Ishikawa (cell line): ENCODE measurements around the gene CYP17A1.

ENCODE experiments used
- CEBPB ChIP-seq: IDR thresholded peaks from 2 replicates; pipeline ENCODE4 v1.6.1; 2012
- CREB1 ChIP-seq: IDR thresholded peaks from 2 replicates; pipeline ENCODE4 v1.6.1; 2012; ENCODE audit warnings: low read depth
- EGR1 ChIP-seq: IDR thresholded peaks from 2 replicates; pipeline ENCODE4 v1.6.1; 2012
- EP300 ChIP-seq: IDR thresholded peaks from 2 replicates; pipeline ENCODE4 v1.6.1; 2012; ENCODE audit warnings: borderline replicate concordance
- FOXM1 ChIP-seq: IDR thresholded peaks from 2 replicates; pipeline ENCODE4 v1.6.1; 2012; ENCODE audit warnings: low read depth, borderline replicate concordance
- NFIC ChIP-seq: IDR thresholded peaks from 2 replicates; pipeline ENCODE4 v1.6.1; 2012
- RAD21 ChIP-seq: IDR thresholded peaks from 2 replicates; pipeline ENCODE4 v1.6.1; 2012; ENCODE audit warnings: low read depth
- TAF1 ChIP-seq: IDR thresholded peaks from 2 replicates; pipeline ENCODE4 v1.6.1; 2012; ENCODE audit warnings: low read depth, mild to moderate bottlenecking
- TCF12 ChIP-seq: IDR thresholded peaks from 2 replicates; pipeline ENCODE4 v1.6.1; 2012; ENCODE audit warnings: low read depth
- TEAD4 ChIP-seq: IDR thresholded peaks from 2 replicates; pipeline ENCODE4 v1.6.1; 2012
- YY1 ChIP-seq: IDR thresholded peaks from 2 replicates; pipeline ENCODE4 v1.6.1; 2012; ENCODE audit warnings: low read depth
- ZBTB7A ChIP-seq: IDR thresholded peaks from 2 replicates; pipeline ENCODE4 v1.6.1; 2012; ENCODE audit warnings: low read depth
- TF ChIP-seq, protein P1 (sequence below): IDR thresholded peaks from 2 replicates; pipeline ENCODE4 v1.6.1; 2012; ENCODE audit warnings: low read depth, mild to moderate bottlenecking
- TF ChIP-seq, protein P2 (sequence below): IDR thresholded peaks from 2 replicates; pipeline ENCODE4 v1.6.1; 2012
- TF ChIP-seq, protein P3 (sequence below): IDR thresholded peaks from 2 replicates; pipeline ENCODE4 v1.6.1; 2012

Gene CYP17A1

DNA sequence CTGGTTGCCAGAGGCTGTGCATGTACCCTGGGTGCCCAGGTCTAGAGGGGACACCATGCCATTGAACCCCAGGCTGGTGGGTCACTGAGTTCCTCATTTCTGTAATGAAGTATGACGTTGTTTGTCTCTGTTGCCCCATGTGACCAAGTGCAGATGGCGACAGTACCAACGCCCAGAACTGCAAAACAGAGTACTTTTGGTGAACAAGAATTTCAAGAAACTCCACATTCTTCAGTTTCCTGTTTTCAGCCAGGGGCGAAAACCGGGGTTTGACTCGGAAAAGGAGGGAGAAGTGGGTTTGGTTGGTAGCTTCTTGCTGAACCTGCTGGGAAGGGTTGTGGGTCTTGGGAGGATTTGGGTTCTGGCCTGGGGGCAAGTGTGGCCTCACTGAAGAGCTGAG, 18.2 kb downstream of the CYP17A1 start:
- no peak for TF ChIP-seq EGR1
- no peak for TF ChIP-seq CEBPB
- TF ChIP-seq NFIC = no peak
- peak; percentile 41; the same call in 1 of the 2 replicates for TF ChIP-seq TEAD4
- TF ChIP-seq, protein P1, sequence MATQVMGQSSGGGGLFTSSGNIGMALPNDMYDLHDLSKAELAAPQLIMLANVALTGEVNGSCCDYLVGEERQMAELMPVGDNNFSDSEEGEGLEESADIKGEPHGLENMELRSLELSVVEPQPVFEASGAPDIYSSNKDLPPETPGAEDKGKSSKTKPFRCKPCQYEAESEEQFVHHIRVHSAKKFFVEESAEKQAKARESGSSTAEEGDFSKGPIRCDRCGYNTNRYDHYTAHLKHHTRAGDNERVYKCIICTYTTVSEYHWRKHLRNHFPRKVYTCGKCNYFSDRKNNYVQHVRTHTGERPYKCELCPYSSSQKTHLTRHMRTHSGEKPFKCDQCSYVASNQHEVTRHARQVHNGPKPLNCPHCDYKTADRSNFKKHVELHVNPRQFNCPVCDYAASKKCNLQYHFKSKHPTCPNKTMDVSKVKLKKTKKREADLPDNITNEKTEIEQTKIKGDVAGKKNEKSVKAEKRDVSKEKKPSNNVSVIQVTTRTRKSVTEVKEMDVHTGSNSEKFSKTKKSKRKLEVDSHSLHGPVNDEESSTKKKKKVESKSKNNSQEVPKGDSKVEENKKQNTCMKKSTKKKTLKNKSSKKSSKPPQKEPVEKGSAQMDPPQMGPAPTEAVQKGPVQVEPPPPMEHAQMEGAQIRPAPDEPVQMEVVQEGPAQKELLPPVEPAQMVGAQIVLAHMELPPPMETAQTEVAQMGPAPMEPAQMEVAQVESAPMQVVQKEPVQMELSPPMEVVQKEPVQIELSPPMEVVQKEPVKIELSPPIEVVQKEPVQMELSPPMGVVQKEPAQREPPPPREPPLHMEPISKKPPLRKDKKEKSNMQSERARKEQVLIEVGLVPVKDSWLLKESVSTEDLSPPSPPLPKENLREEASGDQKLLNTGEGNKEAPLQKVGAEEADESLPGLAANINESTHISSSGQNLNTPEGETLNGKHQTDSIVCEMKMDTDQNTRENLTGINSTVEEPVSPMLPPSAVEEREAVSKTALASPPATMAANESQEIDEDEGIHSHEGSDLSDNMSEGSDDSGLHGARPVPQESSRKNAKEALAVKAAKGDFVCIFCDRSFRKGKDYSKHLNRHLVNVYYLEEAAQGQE = no peak
- no peak for TF ChIP-seq YY1
- TF ChIP-seq, protein P2, sequence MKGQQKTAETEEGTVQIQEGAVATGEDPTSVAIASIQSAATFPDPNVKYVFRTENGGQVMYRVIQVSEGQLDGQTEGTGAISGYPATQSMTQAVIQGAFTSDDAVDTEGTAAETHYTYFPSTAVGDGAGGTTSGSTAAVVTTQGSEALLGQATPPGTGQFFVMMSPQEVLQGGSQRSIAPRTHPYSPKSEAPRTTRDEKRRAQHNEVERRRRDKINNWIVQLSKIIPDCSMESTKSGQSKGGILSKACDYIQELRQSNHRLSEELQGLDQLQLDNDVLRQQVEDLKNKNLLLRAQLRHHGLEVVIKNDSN = peak; percentile 78

DNA sequence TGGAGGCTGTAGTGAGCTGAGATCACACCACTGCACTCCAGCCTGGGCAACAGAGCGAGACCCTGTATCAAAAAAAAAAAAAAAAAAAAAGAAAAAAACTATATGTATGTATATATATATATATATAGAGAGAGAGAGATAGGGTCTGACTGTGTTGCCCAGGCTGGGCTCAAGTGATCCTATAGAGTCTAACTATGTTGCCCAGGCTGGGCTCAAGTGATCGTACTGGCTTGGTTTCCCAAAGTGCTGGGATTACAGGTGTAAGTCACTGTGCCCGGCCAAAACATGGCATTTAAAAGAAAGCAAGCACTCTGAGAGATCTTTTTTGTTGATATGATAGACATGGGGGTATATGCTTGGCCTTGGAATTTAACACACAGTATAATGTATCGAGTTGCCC, 20.0 kb downstream of the CYP17A1 start:
- TF ChIP-seq YY1 (no peak), EP300 (no peak), ZBTB7A (no peak), CEBPB (no peak), TEAD4 (no peak), TCF12 (no peak), EGR1 (no peak)
- TF ChIP-seq, protein P1 = no peak
- TF ChIP-seq, protein P3, sequence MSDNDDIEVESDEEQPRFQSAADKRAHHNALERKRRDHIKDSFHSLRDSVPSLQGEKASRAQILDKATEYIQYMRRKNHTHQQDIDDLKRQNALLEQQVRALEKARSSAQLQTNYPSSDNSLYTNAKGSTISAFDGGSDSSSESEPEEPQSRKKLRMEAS = no peak

DNA sequence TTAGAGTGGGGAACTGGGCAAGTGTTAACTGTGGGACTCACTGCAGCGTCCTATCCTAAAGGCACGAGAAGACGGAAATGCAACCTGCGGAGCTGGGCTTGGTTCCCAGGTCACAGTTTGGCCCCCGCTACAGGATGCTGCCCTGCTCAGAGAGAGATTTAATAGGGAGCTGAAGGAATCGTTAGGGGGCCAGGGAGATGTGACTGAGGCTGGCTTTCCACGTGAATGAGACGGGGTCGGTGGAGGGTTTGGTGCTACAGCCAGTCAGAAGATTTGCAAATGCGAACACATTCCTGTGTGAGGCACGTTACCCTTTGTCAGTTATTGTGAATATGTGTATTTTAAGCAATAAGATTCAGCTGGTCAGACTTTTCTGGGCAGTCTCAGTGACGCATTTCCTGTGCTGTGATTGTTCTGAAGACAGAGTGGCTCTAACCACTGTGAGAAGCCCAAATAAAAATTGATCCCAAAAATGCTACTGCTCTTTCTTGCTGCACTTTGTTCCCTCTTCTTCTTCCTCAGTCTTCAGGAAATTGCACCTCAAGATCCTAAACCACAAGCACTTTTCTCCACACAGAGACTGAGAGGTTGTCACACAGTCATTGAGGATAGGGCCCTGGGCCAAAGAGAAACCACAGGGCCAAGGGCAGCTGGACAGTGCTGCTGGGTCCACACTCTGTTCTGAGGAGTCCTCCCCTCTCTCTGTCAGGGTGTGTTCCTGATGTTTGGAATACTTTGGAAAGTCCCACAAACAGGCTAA, 21.2 kb downstream of the CYP17A1 start:
- TF ChIP-seq, protein P3 = no peak
- no peak for TF ChIP-seq CEBPB
- no peak for TF ChIP-seq FOXM1
- TF ChIP-seq, protein P1 = no peak
- TF ChIP-seq TEAD4 = no peak
- TF ChIP-seq EGR1 = no peak
- TF ChIP-seq RAD21 = no peak
- TF ChIP-seq NFIC = no peak
- no peak for TF ChIP-seq EP300
- TF ChIP-seq, protein P2 = no peak
- TF ChIP-seq CREB1 = no peak
- no peak for TF ChIP-seq ZBTB7A
- no peak for TF ChIP-seq YY1
- TF ChIP-seq TCF12 = no peak
- TF ChIP-seq TAF1 = no peak

DNA sequence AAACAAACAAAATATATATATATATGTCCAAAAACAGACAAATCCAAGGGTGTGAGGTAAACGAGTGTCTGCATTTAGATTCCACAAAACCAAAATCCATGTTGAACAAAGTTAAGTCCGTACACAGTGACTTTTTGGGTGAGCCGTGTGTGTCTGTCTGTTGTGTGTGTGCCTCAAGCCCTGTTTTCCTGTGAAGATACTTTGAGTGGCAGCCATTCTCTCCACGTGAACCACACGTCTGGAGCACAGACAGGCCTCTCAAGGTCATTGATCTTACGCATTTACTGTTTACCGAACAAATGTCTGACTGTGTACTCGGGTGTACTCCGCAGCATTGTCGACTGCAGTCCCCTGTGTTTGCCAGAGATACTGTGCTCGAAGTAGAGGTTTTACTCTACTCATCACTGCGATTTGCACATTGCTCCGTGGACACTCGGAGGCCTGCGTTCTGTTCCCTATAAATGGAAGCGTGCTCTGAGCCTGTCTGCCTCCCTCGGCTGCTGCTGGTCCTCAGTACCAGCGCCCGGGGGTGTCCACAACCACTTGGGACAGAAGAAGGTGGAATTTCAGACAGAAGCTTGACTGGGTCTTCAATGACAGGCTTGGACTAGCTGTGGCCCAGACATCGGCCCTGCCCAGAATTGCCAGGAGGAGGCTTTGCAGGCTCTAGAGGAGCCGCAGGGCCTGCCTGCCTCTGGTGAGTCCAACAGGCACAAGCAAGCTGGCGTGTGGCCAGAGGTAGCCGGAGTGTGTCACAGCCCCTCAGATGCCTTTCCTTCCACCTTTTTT, 22.1 kb downstream of the CYP17A1 start:
- TF ChIP-seq, protein P1 = no peak
- TF ChIP-seq NFIC = 0 out of 2 replicates have a peak, but pooled peaks have one; percentile 26
